ENCODE data around the gene FREM1.

GRCh38 chr9:14715102-14715501, 195.1 kb downstream of the FREM1 start:
- TF ChIP-seq CTCF (IDR thresholded peaks at IDR 0.05): no peak
- TF ChIP-seq POLR2A (IDR thresholded peaks at IDR 0.05): no peak
- no peak for TF ChIP-seq EP300 (IDR thresholded peaks at IDR 0.05)
- no peak for TF ChIP-seq POLR2AphosphoS5 (IDR thresholded peaks at IDR 0.05)
